GM18505 (cell line): ENCODE data around the gene VSTM4.

Source experiments
- ATAC-seq: cut with Tn5 transposase; IDR thresholded peaks from one replicate; pipeline ENCODE4 v1.9.1; 2021; ENCODE audit not compliant: unreplicated experiment
- POLR2A ChIP-seq: IDR thresholded peaks from 4 replicates; pipeline ENCODE4 v1.6.1; 2011; ENCODE audit warnings: borderline replicate concordance; ENCODE audit not compliant: insufficient read depth, insufficient read length; ENCODE audit errors: extremely low read depth

VSTM4 gene

GRCh38 chr10:49093922-49094321, 21.4 kb downstream of the VSTM4 start:
- TF ChIP-seq POLR2A, result no peak
- ATAC-seq, result no peak

GRCh38 chr10:49092477-49092876, 22.8 kb downstream of the VSTM4 start:
- ATAC-seq, result no peak
- no peak for TF ChIP-seq POLR2A

GRCh38 chr10:49091450-49092210, 23.7 kb downstream of the VSTM4 start:
- no peak for ATAC-seq
- TF ChIP-seq POLR2A, result no peak

- TF ChIP-seq POLR2A, result no peak
- ATAC-seq, result no peak
Measured at GRCh38 chr10:49090696-49091380, 24.5 kb downstream of the VSTM4 start.

- no peak for TF ChIP-seq POLR2A
- no peak for ATAC-seq
Measured at GRCh38 chr10:49090189-49090575, 25.1 kb downstream of the VSTM4 start.

GRCh38 chr10:49089557-49090188, 25.6 kb downstream of the VSTM4 start:
- no peak for TF ChIP-seq POLR2A
- ATAC-seq, result no peak

GRCh38 chr10:49089152-49089551, 26.2 kb downstream of the VSTM4 start:
- no peak for TF ChIP-seq POLR2A
- ATAC-seq, result no peak

- TF ChIP-seq POLR2A, result no peak
- ATAC-seq, result no peak
Measured at GRCh38 chr10:49086889-49087288, 28.4 kb downstream of the VSTM4 start.

GRCh38 chr10:49083261-49083660, 32.1 kb downstream of the VSTM4 start:
- ATAC-seq, result no peak
- no peak for TF ChIP-seq POLR2A

GRCh38 chr10:49082766-49083165, 32.6 kb downstream of the VSTM4 start:
- no peak for ATAC-seq
- no peak for TF ChIP-seq POLR2A

GRCh38 chr10:49081547-49082275, 33.6 kb downstream of the VSTM4 start:
- no peak for TF ChIP-seq POLR2A
- no peak for ATAC-seq

GRCh38 chr10:49080965-49081364, 34.4 kb downstream of the VSTM4 start:
- no peak for TF ChIP-seq POLR2A
- no peak for ATAC-seq

- no peak for TF ChIP-seq POLR2A
- ATAC-seq, result no peak
Measured at GRCh38 chr10:49080071-49080470, 35.3 kb downstream of the VSTM4 start.
